HUES48 (cell line): ENCODE measurements around the gene VTI1A.
"Not testable (repeated sequence)": the region's sequence is repeated elsewhere in the genome, so short reads cannot be mapped to it uniquely, and the experiment has no call there.

Experiments
- H3K27ac ChIP-seq: one replicate; pipeline ENCODE4 v1.7.0; 2013; ENCODE audit warnings: low read depth, low read length, inconsistent platforms
- H3K27me3 ChIP-seq: 2 replicates; pipeline ENCODE4 v1.6.1; 2013; ENCODE audit warnings: mild to moderate bottlenecking, low read length; ENCODE audit not compliant: control insufficient read depth, insufficient read depth
- H3K36me3 ChIP-seq: 2 replicates; pipeline ENCODE4 v1.6.1; 2013; ENCODE audit warnings: low read length; ENCODE audit not compliant: control insufficient read depth, insufficient read depth
- H3K4me1 ChIP-seq: 2 replicates; pipeline ENCODE4 v1.6.1; 2013; ENCODE audit warnings: mild to moderate bottlenecking, low read length; ENCODE audit not compliant: control insufficient read depth, insufficient read depth
- H3K4me3 ChIP-seq: 2 replicates; pipeline ENCODE4 v1.5.1; 2013; ENCODE audit warnings: mild to moderate bottlenecking, low read depth, low read length
- H3K9ac ChIP-seq: 2 replicates; pipeline ENCODE4 v1.6.1; 2013; ENCODE audit warnings: mild to moderate bottlenecking, low read depth, low read length, moderate library complexity
- H3K9me3 ChIP-seq: 2 replicates; pipeline ENCODE4 v1.6.1; 2013; ENCODE audit warnings: low read length; ENCODE audit not compliant: control insufficient read depth, insufficient read depth

Gene VTI1A

GRCh38 chr10:112446855-112447619 is at the start of gene VTI1A, which contains the start of gene ZDHHC6:
VTI1A (plus strand) TSS chr10:112447215; CDS start chr10:112447374, 159 bp downstream.
ZDHHC6 (minus strand) TSS chr10:112446914; CDS start chr10:112445436, 1,478 bp downstream.
- peak within 1 kb of the TSS; percentile 89 for H3K27ac ChIP-seq
- H3K9ac ChIP-seq: peak within 1 kb of the TSS; percentile 96
- H3K36me3 ChIP-seq: peaks cover 39% of the 10 kb centered on the region
- H3K27me3 ChIP-seq: no peaks in the 10 kb centered on the region
- H3K4me1 ChIP-seq: no peaks in the 10 kb centered on the region
- H3K9me3 ChIP-seq: no peaks in the 10 kb centered on the region
- peak within 1 kb of the TSS; percentile 96 for H3K4me3 ChIP-seq

- H3K27me3 ChIP-seq: no peaks in the 10 kb centered on the region
- H3K36me3 ChIP-seq: no peaks in the 10 kb centered on the region
- H3K4me3 ChIP-seq: no peak overlapping the region
- no peak overlapping the region for H3K27ac ChIP-seq
- H3K9me3 ChIP-seq: no peaks in the 10 kb centered on the region
- no peak overlapping the region for H3K9ac ChIP-seq
- H3K4me1 ChIP-seq: no peaks in the 10 kb centered on the region
These were observed 49.4 kb upstream of the VTI1A start for GRCh38 chr10:112397592-112397991.

GRCh38 chr10:112402917-112403316 is 44.1 kb upstream of the VTI1A start:
- no peaks in the 10 kb centered on the region for H3K9me3 ChIP-seq
- no peak overlapping the region for H3K4me3 ChIP-seq
- no peaks in the 10 kb centered on the region for H3K36me3 ChIP-seq
- H3K9ac ChIP-seq: no peak overlapping the region
- H3K27me3 ChIP-seq: no peaks in the 10 kb centered on the region
- H3K4me1 ChIP-seq: no peaks in the 10 kb centered on the region
- H3K27ac ChIP-seq: no peak overlapping the region

GRCh38 chr10:112404617-112405016 is 42.4 kb upstream of the VTI1A start:
- Histone ChIP-seq H3K27ac (no peak overlapping the region), H3K36me3 (no peaks in the 10 kb centered on the region), H3K9ac (no peak overlapping the region), H3K4me3 (no peak overlapping the region), H3K4me1 (no peaks in the 10 kb centered on the region), H3K9me3 (no peaks in the 10 kb centered on the region), H3K27me3 (no peaks in the 10 kb centered on the region)

- not testable (repeated sequence) for H3K9me3 ChIP-seq, H3K4me3 ChIP-seq, H3K36me3 ChIP-seq, H3K27me3 ChIP-seq, H3K4me1 ChIP-seq, H3K9ac ChIP-seq, H3K27ac ChIP-seq
These were observed 40.2 kb upstream of the VTI1A start for GRCh38 chr10:112406806-112407205.

GRCh38 chr10:112407696-112408095 is 39.3 kb upstream of the VTI1A start:
- Histone ChIP-seq H3K27me3 (no peaks in the 10 kb centered on the region), H3K36me3 (no peaks in the 10 kb centered on the region), H3K27ac (no peak overlapping the region), H3K9ac (no peak overlapping the region), H3K4me1 (no peaks in the 10 kb centered on the region), H3K9me3 (no peaks in the 10 kb centered on the region), H3K4me3 (no peak overlapping the region)

GRCh38 chr10:112409299-112409698 is 37.7 kb upstream of the VTI1A start:
- H3K36me3 ChIP-seq: no peaks in the 10 kb centered on the region
- H3K9me3 ChIP-seq: no peaks in the 10 kb centered on the region
- no peaks in the 10 kb centered on the region for H3K4me1 ChIP-seq
- H3K27ac ChIP-seq: no peak overlapping the region
- no peaks in the 10 kb centered on the region for H3K27me3 ChIP-seq
- no peak overlapping the region for H3K4me3 ChIP-seq
- no peak overlapping the region for H3K9ac ChIP-seq

GRCh38 chr10:112409755-112410154 is 37.3 kb upstream of the VTI1A start:
- H3K36me3 ChIP-seq: no peaks in the 10 kb centered on the region

GRCh38 chr10:112412696-112413095 is 34.3 kb upstream of the VTI1A start:
- H3K36me3 ChIP-seq: no peaks in the 10 kb centered on the region
- no peaks in the 10 kb centered on the region for H3K27me3 ChIP-seq
- no peaks in the 10 kb centered on the region for H3K4me1 ChIP-seq
- no peaks in the 10 kb centered on the region for H3K9me3 ChIP-seq
- no peak overlapping the region for H3K4me3 ChIP-seq
- no peak overlapping the region for H3K9ac ChIP-seq
- H3K27ac ChIP-seq: no peak overlapping the region

More at GRCh38 chr10:112409755-112410154, 37.3 kb upstream of the VTI1A start:
- H3K4me1 ChIP-seq: no peaks in the 10 kb centered on the region
- H3K9ac ChIP-seq: no peak overlapping the region
- no peak overlapping the region for H3K27ac ChIP-seq
- no peaks in the 10 kb centered on the region for H3K9me3 ChIP-seq
- H3K27me3 ChIP-seq: no peaks in the 10 kb centered on the region
- H3K4me3 ChIP-seq: no peak overlapping the region

- H3K36me3 ChIP-seq: no peaks in the 10 kb centered on the region
These were observed 25.3 kb upstream of the VTI1A start for GRCh38 chr10:112421731-112422130.

GRCh38 chr10:112424651-112425050 is 22.4 kb upstream of the VTI1A start:
- Histone ChIP-seq H3K27me3 (no peaks in the 10 kb centered on the region), H3K36me3 (0 out of 2 replicates have a peak, but pooled peaks cover 8% of the 10 kb centered on the region), H3K4me3 (no peak overlapping the region), H3K9me3 (no peaks in the 10 kb centered on the region), H3K9ac (no peak overlapping the region), H3K27ac (no peak overlapping the region), H3K4me1 (no peaks in the 10 kb centered on the region)

More at GRCh38 chr10:112421731-112422130, 25.3 kb upstream of the VTI1A start:
- H3K9me3 ChIP-seq: no peaks in the 10 kb centered on the region
- no peak overlapping the region for H3K4me3 ChIP-seq
- no peaks in the 10 kb centered on the region for H3K27me3 ChIP-seq
- no peak overlapping the region for H3K27ac ChIP-seq
- no peak overlapping the region for H3K9ac ChIP-seq
- no peaks in the 10 kb centered on the region for H3K4me1 ChIP-seq
